HT1080 (cell line): Measurements from ENCODE around the gene CHRM4. TPM values are rescaled to one million over a fixed set of nuclear protein-coding genes. Genes with fewer than 3 reads are reported as not detected.

Experiments used
- small RNA-seq: library from RNA; depleted of rRNA; stranded (forward); fragments of <200 nt; gene quantifications from one replicate; pipeline ENCODE3, GENCODE V24; 2014
- total RNA-seq: library from RNA; depleted of rRNA; stranded (reverse); fragments of >200 nt; shearing (Covaris generic); gene quantifications from 2 replicates; pipeline ENCODE4 v1.2.3, GENCODE V29; 2014; rRNA removed

Gene CHRM4
- total RNA-seq, 1 experiment from 2014 or later = 0.40 TPM

Small RNA genes lying within 50 kb of the gene (small RNA-seq; reads per million reads assigned to genes)
- gene MIR4688 = not detected

Other genes with a start within 250 kb of the CHRM4 start
- 3.3 and 5.1 TPM in 2 replicates for gene CREB3L1, start 114.1 kb downstream of the CHRM4 start, total RNA-seq
- 107 and 115 TPM in 2 replicates for gene DGKZ, start 44.3 kb downstream of the CHRM4 start, total RNA-seq
- gene MDK, start 10.1 kb downstream of the CHRM4 start, total RNA-seq = 40.5 and 54.9 TPM in 2 replicates
- gene AMBRA1, start 202.2 kb upstream of the CHRM4 start, total RNA-seq = 15.3 and 17.2 TPM in 2 replicates
- gene HARBI1, start 225.5 kb upstream of the CHRM4 start, total RNA-seq = 4.5 TPM in 2 replicates
- 68.6 and 117 TPM in 2 replicates for gene ATG13, start 225.8 kb upstream of the CHRM4 start, total RNA-seq